Measurements from ENCODE around the gene DNM3.

DNM3 gene

DNA sequence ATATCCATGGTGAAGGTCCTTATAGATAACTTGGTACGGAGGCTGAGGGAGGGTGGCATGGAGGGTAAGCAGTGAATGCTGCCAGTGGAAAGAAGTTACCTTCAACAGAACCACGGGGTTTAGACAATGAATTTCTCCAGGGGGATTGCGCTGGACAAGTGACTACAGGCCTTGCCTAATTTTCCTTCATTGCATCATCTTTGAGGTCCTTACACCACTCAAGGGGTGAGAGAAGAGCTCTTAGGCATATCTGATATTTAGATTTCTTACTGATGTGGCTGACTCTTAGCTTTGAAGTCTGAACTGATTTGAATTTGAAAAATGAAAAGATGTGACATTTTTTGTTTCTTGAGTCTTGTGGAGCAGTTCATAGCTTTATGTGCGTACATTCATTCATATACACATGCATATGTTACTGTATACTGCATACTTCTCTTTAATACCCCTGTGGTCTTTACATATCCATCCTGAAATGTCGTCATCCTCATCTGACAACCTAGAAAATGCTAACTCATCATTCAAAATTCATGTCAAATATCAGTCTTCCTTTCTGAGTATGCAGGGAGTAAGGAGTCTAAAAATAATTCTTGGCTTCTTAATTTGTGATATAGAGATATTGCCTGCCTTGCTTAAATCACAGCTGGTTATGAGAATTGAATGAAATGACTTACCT is 63.6 kb downstream of the DNM3 start:
- TF ChIP-seq TEAD4 (IDR thresholded peaks at IDR 0.05) (no peak), YY1 (IDR thresholded peaks at IDR 0.05; ENCODE audit: low read depth) (no peak)

DNA sequence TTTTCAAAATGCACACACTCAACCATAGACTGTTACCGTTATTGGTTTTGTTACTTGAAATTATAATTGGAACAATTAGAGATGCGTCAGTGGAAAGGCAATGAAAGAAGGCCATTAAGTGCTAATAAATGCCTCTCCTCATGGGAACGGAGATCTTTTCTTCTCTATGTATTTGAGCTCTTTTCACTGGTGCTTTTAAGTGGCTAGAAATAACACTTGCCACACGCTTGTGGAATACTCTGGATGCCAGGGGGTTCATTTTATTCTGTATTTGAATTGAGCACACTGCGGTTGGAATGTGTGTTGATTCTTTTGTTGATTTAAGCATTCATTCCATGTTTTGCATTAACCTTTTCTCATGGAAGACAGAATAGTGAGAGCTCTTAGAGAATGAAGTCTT is 68.4 kb downstream of the DNM3 start:
- TF ChIP-seq NFIC (IDR thresholded peaks at IDR 0.05) (no peak), FOXM1 (IDR thresholded peaks at IDR 0.05; ENCODE audit: borderline replicate concordance, low read depth) (no peak), TEAD4 (IDR thresholded peaks at IDR 0.05) (no peak), EGR1 (IDR thresholded peaks at IDR 0.05) (no peak), TAF1 (IDR thresholded peaks at IDR 0.05; ENCODE audit: low read depth) (no peak), ZBTB7A (IDR thresholded peaks at IDR 0.05; ENCODE audit: low read depth) (no peak), RAD21 (IDR thresholded peaks at IDR 0.05; ENCODE audit: low read depth) (no peak), CREB1 (IDR thresholded peaks at IDR 0.05; ENCODE audit: low read depth) (no peak), TCF12 (IDR thresholded peaks at IDR 0.05; ENCODE audit: low read depth) (no peak), EP300 (IDR thresholded peaks at IDR 0.05; ENCODE audit: borderline replicate concordance) (no peak)
- TF ChIP-seq, protein P1, sequence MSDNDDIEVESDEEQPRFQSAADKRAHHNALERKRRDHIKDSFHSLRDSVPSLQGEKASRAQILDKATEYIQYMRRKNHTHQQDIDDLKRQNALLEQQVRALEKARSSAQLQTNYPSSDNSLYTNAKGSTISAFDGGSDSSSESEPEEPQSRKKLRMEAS (IDR thresholded peaks at IDR 0.05) = no peak
- TF ChIP-seq, protein P2, sequence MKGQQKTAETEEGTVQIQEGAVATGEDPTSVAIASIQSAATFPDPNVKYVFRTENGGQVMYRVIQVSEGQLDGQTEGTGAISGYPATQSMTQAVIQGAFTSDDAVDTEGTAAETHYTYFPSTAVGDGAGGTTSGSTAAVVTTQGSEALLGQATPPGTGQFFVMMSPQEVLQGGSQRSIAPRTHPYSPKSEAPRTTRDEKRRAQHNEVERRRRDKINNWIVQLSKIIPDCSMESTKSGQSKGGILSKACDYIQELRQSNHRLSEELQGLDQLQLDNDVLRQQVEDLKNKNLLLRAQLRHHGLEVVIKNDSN (IDR thresholded peaks at IDR 0.05) = no peak
- TF ChIP-seq, protein P3, sequence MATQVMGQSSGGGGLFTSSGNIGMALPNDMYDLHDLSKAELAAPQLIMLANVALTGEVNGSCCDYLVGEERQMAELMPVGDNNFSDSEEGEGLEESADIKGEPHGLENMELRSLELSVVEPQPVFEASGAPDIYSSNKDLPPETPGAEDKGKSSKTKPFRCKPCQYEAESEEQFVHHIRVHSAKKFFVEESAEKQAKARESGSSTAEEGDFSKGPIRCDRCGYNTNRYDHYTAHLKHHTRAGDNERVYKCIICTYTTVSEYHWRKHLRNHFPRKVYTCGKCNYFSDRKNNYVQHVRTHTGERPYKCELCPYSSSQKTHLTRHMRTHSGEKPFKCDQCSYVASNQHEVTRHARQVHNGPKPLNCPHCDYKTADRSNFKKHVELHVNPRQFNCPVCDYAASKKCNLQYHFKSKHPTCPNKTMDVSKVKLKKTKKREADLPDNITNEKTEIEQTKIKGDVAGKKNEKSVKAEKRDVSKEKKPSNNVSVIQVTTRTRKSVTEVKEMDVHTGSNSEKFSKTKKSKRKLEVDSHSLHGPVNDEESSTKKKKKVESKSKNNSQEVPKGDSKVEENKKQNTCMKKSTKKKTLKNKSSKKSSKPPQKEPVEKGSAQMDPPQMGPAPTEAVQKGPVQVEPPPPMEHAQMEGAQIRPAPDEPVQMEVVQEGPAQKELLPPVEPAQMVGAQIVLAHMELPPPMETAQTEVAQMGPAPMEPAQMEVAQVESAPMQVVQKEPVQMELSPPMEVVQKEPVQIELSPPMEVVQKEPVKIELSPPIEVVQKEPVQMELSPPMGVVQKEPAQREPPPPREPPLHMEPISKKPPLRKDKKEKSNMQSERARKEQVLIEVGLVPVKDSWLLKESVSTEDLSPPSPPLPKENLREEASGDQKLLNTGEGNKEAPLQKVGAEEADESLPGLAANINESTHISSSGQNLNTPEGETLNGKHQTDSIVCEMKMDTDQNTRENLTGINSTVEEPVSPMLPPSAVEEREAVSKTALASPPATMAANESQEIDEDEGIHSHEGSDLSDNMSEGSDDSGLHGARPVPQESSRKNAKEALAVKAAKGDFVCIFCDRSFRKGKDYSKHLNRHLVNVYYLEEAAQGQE (IDR thresholded peaks at IDR 0.05; ENCODE audit: low read depth) = no peak

DNA sequence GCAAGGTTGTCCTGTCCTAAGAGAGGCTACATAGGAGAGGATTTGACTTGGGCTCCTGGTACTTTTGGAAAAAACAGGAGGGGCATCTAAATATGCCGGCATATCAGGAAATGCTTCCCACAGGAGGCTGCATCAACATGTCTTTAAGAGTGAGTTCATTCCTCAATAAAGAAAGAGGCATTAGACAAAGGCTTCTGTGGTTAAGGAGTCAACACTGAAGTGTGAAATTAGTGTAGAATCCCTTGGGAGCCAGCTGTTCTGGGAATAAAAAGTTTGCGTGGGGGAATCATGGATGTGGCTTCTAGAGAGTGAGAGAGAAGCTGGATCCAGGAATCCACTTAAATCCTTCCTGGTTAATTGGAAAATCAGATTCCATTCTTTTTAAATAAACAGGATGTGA is 69.5 kb downstream of the DNM3 start:
- TF ChIP-seq YY1 (IDR thresholded peaks at IDR 0.05; ENCODE audit: low read depth) (no peak), ZBTB7A (IDR thresholded peaks at IDR 0.05; ENCODE audit: low read depth) (no peak), CEBPB (IDR thresholded peaks at IDR 0.05) (no peak), FOXM1 (IDR thresholded peaks at IDR 0.05; ENCODE audit: borderline replicate concordance, low read depth) (no peak), NFIC (IDR thresholded peaks at IDR 0.05) (no peak)
- TF ChIP-seq, protein P2 (IDR thresholded peaks at IDR 0.05) = no peak

DNA sequence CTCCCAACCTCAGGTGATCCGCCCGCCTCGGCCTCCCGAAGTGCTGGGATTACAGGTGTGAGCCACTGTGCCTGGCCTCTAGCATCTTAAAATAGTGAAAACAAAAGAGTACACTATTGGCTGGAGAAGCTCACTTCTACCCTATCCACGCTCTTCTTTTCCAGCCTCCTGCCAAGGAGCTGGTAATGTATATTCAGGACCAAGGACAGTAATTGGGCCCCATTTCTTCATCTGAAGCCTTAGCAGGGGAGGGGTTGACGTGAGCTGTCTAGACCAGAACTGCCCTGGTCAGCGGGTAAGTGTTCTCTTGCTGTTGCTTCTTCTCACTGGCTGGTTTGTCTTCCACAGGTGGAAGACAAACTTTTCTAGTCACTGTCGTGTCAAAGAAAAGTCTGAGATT is 70.2 kb downstream of the DNM3 start:
- TF ChIP-seq, protein P3 (IDR thresholded peaks at IDR 0.05; ENCODE audit: low read depth) = peak; percentile 87
- TF ChIP-seq CREB1 (IDR thresholded peaks at IDR 0.05; ENCODE audit: low read depth) = no peak

DNA sequence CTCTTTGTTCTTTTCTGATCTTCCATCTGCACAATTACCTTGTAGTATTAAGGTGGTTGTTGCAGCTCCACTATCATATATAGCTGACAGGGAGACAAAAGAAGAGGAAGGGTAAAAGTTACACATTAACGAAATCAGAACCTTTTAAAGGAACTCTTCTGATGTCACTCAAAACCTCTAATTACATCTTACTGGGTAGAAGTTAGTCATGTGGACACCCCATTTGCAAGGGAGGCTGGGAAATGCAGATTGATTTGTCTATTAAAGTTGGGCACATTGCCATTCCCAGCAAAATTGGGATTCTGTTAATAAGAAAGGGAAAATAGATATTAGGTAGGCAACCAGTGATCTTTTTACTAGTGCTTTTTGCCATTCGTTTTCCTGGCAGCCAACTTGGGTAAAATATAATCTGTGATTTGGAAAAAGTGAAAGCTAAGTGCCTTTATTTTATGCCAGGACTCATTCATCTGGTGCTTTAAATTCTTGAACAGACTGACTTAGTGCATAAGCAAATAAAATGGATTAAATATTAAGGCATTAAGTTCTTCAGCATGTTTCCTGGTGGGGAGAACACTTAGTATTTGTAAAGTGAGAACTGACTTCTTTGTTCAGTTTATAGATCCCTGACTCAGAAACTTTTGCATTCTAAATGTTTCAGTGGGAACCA is 71.3 kb downstream of the DNM3 start:
- no peak for TF ChIP-seq ZBTB7A (IDR thresholded peaks at IDR 0.05; ENCODE audit: low read depth)
- TF ChIP-seq, protein P2 (IDR thresholded peaks at IDR 0.05) = peak; percentile 51; the same call in 1 of the 2 replicates

DNA sequence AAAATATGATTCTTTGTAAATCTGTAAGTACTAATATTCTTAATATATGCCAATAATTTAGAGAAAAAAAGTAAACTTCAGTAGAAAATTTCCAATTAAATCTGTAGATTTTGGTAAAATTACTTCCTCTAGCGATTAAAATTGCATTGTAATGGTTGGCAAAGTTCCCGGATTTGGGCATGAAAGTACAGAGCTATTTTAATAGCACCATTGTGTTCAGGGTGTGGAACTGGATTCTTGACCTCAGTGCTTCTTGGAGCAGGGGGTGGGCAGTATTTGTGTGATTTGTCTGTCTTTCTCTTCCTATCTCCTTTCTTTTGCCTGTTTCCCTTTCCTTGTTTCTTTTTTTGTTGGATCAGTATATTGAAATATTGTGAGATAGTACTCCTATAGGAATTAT is 72.1 kb downstream of the DNM3 start:
- TF ChIP-seq YY1 (IDR thresholded peaks at IDR 0.05; ENCODE audit: low read depth) = no peak
- TF ChIP-seq ZBTB7A (IDR thresholded peaks at IDR 0.05; ENCODE audit: low read depth) = no peak
- 0 out of 2 replicates have a peak, but pooled peaks have one; percentile 27 for TF ChIP-seq TCF12 (IDR thresholded peaks at IDR 0.05; ENCODE audit: low read depth)
- TF ChIP-seq TEAD4 (IDR thresholded peaks at IDR 0.05) = peak; percentile 87
- TF ChIP-seq NFIC (IDR thresholded peaks at IDR 0.05) = peak; percentile 92
- TF ChIP-seq, protein P1 (IDR thresholded peaks at IDR 0.05) = no peak
- TF ChIP-seq EP300 (IDR thresholded peaks at IDR 0.05; ENCODE audit: borderline replicate concordance) = peak; percentile 48; the same call in 1 of the 2 replicates
- TF ChIP-seq RAD21 (IDR thresholded peaks at IDR 0.05; ENCODE audit: low read depth) = no peak
- no peak for TF ChIP-seq EGR1 (IDR thresholded peaks at IDR 0.05)
- TF ChIP-seq, protein P3 (IDR thresholded peaks at IDR 0.05; ENCODE audit: low read depth) = no peak
- TF ChIP-seq, protein P2 (IDR thresholded peaks at IDR 0.05) = no peak
- TF ChIP-seq FOXM1 (IDR thresholded peaks at IDR 0.05; ENCODE audit: borderline replicate concordance, low read depth) = no peak
- TF ChIP-seq TAF1 (IDR thresholded peaks at IDR 0.05; ENCODE audit: low read depth) = no peak
- TF ChIP-seq CEBPB (IDR thresholded peaks at IDR 0.05) = no peak
- no peak for TF ChIP-seq CREB1 (IDR thresholded peaks at IDR 0.05; ENCODE audit: low read depth)
